HUES64 (cell line): ENCODE data around the gene UBE3A.

Experiments used
- H3K27ac ChIP-seq: 2 replicates; pipeline ENCODE4 v1.7.0; 2013; ENCODE audit warnings: low read depth, low read length, inconsistent platforms
- H3K27me3 ChIP-seq: 2 replicates; pipeline ENCODE4 v1.6.1; 2013; ENCODE audit warnings: mild to moderate bottlenecking, low read length; ENCODE audit not compliant: insufficient read depth
- H3K36me3 ChIP-seq: 2 replicates; pipeline ENCODE4 v1.6.1; 2013; ENCODE audit warnings: mild to moderate bottlenecking, low read length; ENCODE audit not compliant: insufficient read depth
- H3K4me1 ChIP-seq: 2 replicates; pipeline ENCODE4 v1.6.1; 2013; ENCODE audit warnings: mild to moderate bottlenecking, low read length, moderate library complexity; ENCODE audit not compliant: insufficient read depth
- H3K4me3 ChIP-seq: 2 replicates; pipeline ENCODE4 v1.5.1; 2013; ENCODE audit warnings: mild to moderate bottlenecking, low read length, moderate library complexity
- H3K9ac ChIP-seq: 2 replicates; pipeline ENCODE4 v1.6.1; 2013; ENCODE audit warnings: mild to moderate bottlenecking, low read depth, low read length
- H3K9me3 ChIP-seq: 2 replicates; pipeline ENCODE4 v1.6.1; 2013; ENCODE audit warnings: low read depth, low read length; ENCODE audit not compliant: insufficient read depth
- WGBS: fragments of 150-250, 120-280 bp; methylation state at CpG from one replicate; pipeline ENCODE4 v1.1.7; 2013; ENCODE audit warnings: missing lambda C conversion rate; 5-methylcytosine and 5-hydroxymethylcytosine counted together

UBE3A gene

GRCh38 chr15:25331404-25331803 is 107.4 kb downstream of the UBE3A start:
- Histone ChIP-seq H3K4me1 (peaks cover 12% of the 10 kb centered on the region), H3K9me3 (0 out of 2 replicates have a peak, but pooled peaks cover 6% of the 10 kb centered on the region), H3K36me3 (0 out of 2 replicates have a peak, but pooled peaks cover 11% of the 10 kb centered on the region), H3K9ac (no peak overlapping the region), H3K27ac (no peak overlapping the region), H3K27me3 (no peaks in the 10 kb centered on the region), H3K4me3 (no peak overlapping the region)
- 97% methylated on average over 2 of the region's 2 CpGs for WGBS

GRCh38 chr15:25329696-25330095 is 109.1 kb downstream of the UBE3A start:
- Histone ChIP-seq H3K9ac (no peak overlapping the region), H3K27me3 (no peaks in the 10 kb centered on the region), H3K4me1 (peaks cover 12% of the 10 kb centered on the region), H3K9me3 (0 out of 2 replicates have a peak, but pooled peaks cover 4% of the 10 kb centered on the region), H3K27ac (no peak overlapping the region), H3K36me3 (0 out of 2 replicates have a peak, but pooled peaks cover 5% of the 10 kb centered on the region), H3K4me3 (no peak overlapping the region)
- 94% methylated on average over 2 of the region's 2 CpGs for WGBS

GRCh38 chr15:25327686-25328085 is 111.1 kb downstream of the UBE3A start:
- Histone ChIP-seq H3K9ac (no peak overlapping the region), H3K27ac (no peak overlapping the region), H3K27me3 (no peaks in the 10 kb centered on the region), H3K9me3 (no peaks in the 10 kb centered on the region), H3K36me3 (no peaks in the 10 kb centered on the region), H3K4me3 (no peak overlapping the region), H3K4me1 (peaks cover 12% of the 10 kb centered on the region)
- 97% methylated on average over 5 of the region's 5 CpGs for WGBS

GRCh38 chr15:25325187-25325586 is 113.6 kb downstream of the UBE3A start:
- WGBS, result 91% methylated on average over 1 of the region's 1 CpG
- H3K27ac ChIP-seq, result no peak overlapping the region
- no peak overlapping the region for H3K9ac ChIP-seq
- no peaks in the 10 kb centered on the region for H3K27me3 ChIP-seq
- H3K9me3 ChIP-seq, result peaks cover 18% of the 10 kb centered on the region; the same call in 1 of the 2 replicates
- peaks cover 12% of the 10 kb centered on the region for H3K4me1 ChIP-seq
- no peak overlapping the region for H3K4me3 ChIP-seq
- no peaks in the 10 kb centered on the region for H3K36me3 ChIP-seq

GRCh38 chr15:25323420-25323819 is 115.4 kb downstream of the UBE3A start:
- Histone ChIP-seq H3K27ac (no peak overlapping the region), H3K4me3 (no peak overlapping the region), H3K36me3 (no peaks in the 10 kb centered on the region), H3K9me3 (peaks cover 31% of the 10 kb centered on the region; the same call in 1 of the 2 replicates), H3K4me1 (peaks cover under 1% of the 10 kb centered on the region; the same call in 1 of the 2 replicates), H3K9ac (no peak overlapping the region), H3K27me3 (no peaks in the 10 kb centered on the region)
- WGBS, result 84% methylated on average over 1 of the region's 1 CpG

GRCh38 chr15:25287823-25288222 is 151.0 kb downstream of the UBE3A start:
- H3K9ac ChIP-seq, result no peak overlapping the region
- no peaks in the 10 kb centered on the region for H3K27me3 ChIP-seq
- no peaks in the 10 kb centered on the region for H3K36me3 ChIP-seq
- peaks cover 60% of the 10 kb centered on the region for H3K9me3 ChIP-seq
- no peak overlapping the region for H3K27ac ChIP-seq
- 92% methylated on average over 3 of the region's 3 CpGs for WGBS
- no peak overlapping the region for H3K4me3 ChIP-seq
- H3K4me1 ChIP-seq, result no peaks in the 10 kb centered on the region
